IMR-90 (cell line): ENCODE data around the gene MAPKAP1. TPM values are rescaled to one million over a fixed set of nuclear protein-coding genes. Genes with fewer than 3 reads are reported as not detected.

ENCODE experiments used
- ATAC-seq: fragments of 200-7000 bp; cut with Tn5 transposase; 2 replicates; pipeline ENCODE4 v1.9.1; 2020; ENCODE audit warnings: low read depth, mild to moderate bottlenecking, moderate library complexity
- BruUV-seq: library from RNA; stranded (reverse); fragments of 400-500 nt; replicated peaks from 2 replicates; lab custom pipeline; 2021; lab: Mats Ljungman, UMichigan
- CTCF ChIA-PET: fragments of 300-600 bp; formaldehyde crosslinking; extraction: SDS; loops from one replicate; lab custom pipeline; 2021; ENCODE audit warnings: antibody characterized with exemption; lab: Yijun Ruan, JAX
- POLR2A ChIA-PET: fragments of 300-600 bp; sonication (Branson Sonifier 250); formaldehyde crosslinking; loops from one replicate; lab custom pipeline; 2022; ENCODE audit warnings: antibody characterized with exemption; ENCODE audit not compliant: unreplicated experiment; lab: Charles Lee
- DNase-seq: peaks from one replicate; pipeline ENCODE4 v3.0.0; 2013
- H2AFZ ChIP-seq: replicated peaks from 2 replicates; pipeline ENCODE3; 2013; ENCODE audit warnings: low read length, mild to moderate bottlenecking; ENCODE audit not compliant: poor library complexity
- H2AK5ac ChIP-seq: 2 replicates; pipeline ENCODE4 v1.6.1; 2013; ENCODE audit warnings: low read depth, low read length, inconsistent platforms
- H2AK9ac ChIP-seq: replicated peaks from 2 replicates; pipeline ENCODE3; 2013; ENCODE audit warnings: mild to moderate bottlenecking, low read depth, low read length, moderate library complexity; ENCODE audit not compliant: poor library complexity
- H2BK120ac ChIP-seq: 2 replicates; pipeline ENCODE4 v1.6.1; 2013; ENCODE audit warnings: low read depth, low read length, inconsistent platforms
- H2BK15ac ChIP-seq: 3 replicates; pipeline ENCODE4 v1.6.1; 2013; ENCODE audit warnings: low read depth, low read length, inconsistent platforms
- H2BK20ac ChIP-seq: 2 replicates; pipeline ENCODE4 v1.6.1; 2013; ENCODE audit warnings: low read depth, mild to moderate bottlenecking, inconsistent platforms, low read length, moderate library complexity
- H2BK5ac ChIP-seq: 2 replicates; pipeline ENCODE4 v1.6.1; 2013; ENCODE audit warnings: mild to moderate bottlenecking, low read depth, low read length, inconsistent platforms; ENCODE audit not compliant: poor library complexity, severe bottlenecking
- H3K14ac ChIP-seq: replicated peaks from 2 replicates; pipeline ENCODE4 v1.6.1; 2013; ENCODE audit warnings: low read depth, low read length, inconsistent platforms
- H3K18ac ChIP-seq: 2 replicates; pipeline ENCODE4 v1.6.1; 2013; ENCODE audit warnings: low read depth, low read length, control low read depth
- H3K23ac ChIP-seq: 2 replicates; pipeline ENCODE4 v1.6.1; 2013; ENCODE audit warnings: low read depth, low read length, inconsistent platforms
- H3K27ac ChIP-seq: 2 replicates; pipeline ENCODE4 v1.5.1; 2013; ENCODE audit warnings: mild to moderate bottlenecking, control low read depth, low read length; ENCODE audit not compliant: insufficient read depth
- H3K27me3 ChIP-seq: 2 replicates; pipeline ENCODE4 v1.6.1; 2013; ENCODE audit warnings: low read length; ENCODE audit not compliant: control insufficient read depth, insufficient read depth
- H3K36me3 ChIP-seq: 2 replicates; pipeline ENCODE4 v1.6.1; 2013; ENCODE audit warnings: low read length, mixed read lengths; ENCODE audit not compliant: control insufficient read depth, insufficient read depth
- H3K4ac ChIP-seq: 2 replicates; pipeline ENCODE4 v1.6.1; 2013; ENCODE audit warnings: low read depth, low read length, inconsistent platforms
- H3K4me1 ChIP-seq: 2 replicates; pipeline ENCODE4 v1.6.1; 2013; ENCODE audit warnings: low read length, mixed read lengths; ENCODE audit not compliant: control insufficient read depth, insufficient read depth
- H3K4me2 ChIP-seq: 2 replicates; pipeline ENCODE4 v1.6.1; 2013; ENCODE audit warnings: low read depth, mild to moderate bottlenecking, control low read depth, low read length, moderate library complexity
- H3K4me3 ChIP-seq: 2 replicates; pipeline ENCODE4 v1.5.1; 2013; ENCODE audit warnings: low read depth, mild to moderate bottlenecking, control low read depth, low read length, moderate library complexity; ENCODE audit not compliant: insufficient read depth
- H3K56ac ChIP-seq: 2 replicates; pipeline ENCODE4 v1.6.1; 2013; ENCODE audit warnings: low read length, inconsistent platforms; ENCODE audit not compliant: insufficient read depth; ENCODE audit errors: extremely low read depth
- H3K79me1 ChIP-seq, 2 experiments: 2 replicates each; pipeline ENCODE4 v1.6.1; 2013; ENCODE audit warnings: low read length in 2 of 2, inconsistent platforms in 1 of 2, low read depth in 1 of 2
- H3K9ac ChIP-seq: 2 replicates; pipeline ENCODE4 v1.6.1; 2013; ENCODE audit warnings: low read depth, low read length, control low read depth
- H3K9me1 ChIP-seq: 2 replicates; pipeline ENCODE4 v1.6.1; 2013; ENCODE audit warnings: low read length, inconsistent platforms; ENCODE audit not compliant: insufficient read depth
- H3K9me3 ChIP-seq: 2 replicates; pipeline ENCODE4 v1.6.1; 2013; ENCODE audit warnings: low read length; ENCODE audit not compliant: control insufficient read depth, insufficient read depth
- H4K20me1 ChIP-seq: 2 replicates; pipeline ENCODE4 v1.6.1; 2013; ENCODE audit warnings: low read length, inconsistent platforms; ENCODE audit not compliant: insufficient read depth
- H4K5ac ChIP-seq: 2 replicates; pipeline ENCODE4 v1.6.1; 2013; ENCODE audit warnings: mild to moderate bottlenecking, low read depth, low read length, control low read depth
- H4K8ac ChIP-seq, 2 experiments: 2 replicates each; pipeline ENCODE4 v1.6.1; 2013; ENCODE audit warnings: low read depth in 2 of 2, low read length in 2 of 2, control low read depth in 1 of 2, inconsistent platforms in 1 of 2
- H4K91ac ChIP-seq: 2 replicates; pipeline ENCODE4 v1.6.1; 2013; ENCODE audit warnings: low read depth, low read length, inconsistent platforms; ENCODE audit not compliant: insufficient read depth
- BHLHE40 ChIP-seq: fragments of 150-350 bp; IDR thresholded peaks from 2 replicates; pipeline ENCODE4 v1.6.1; 2016; ENCODE audit warnings: mild to moderate bottlenecking, low read depth, low read length
- CEBPB ChIP-seq: IDR thresholded peaks from 2 replicates; pipeline ENCODE4 v1.6.1; 2012; ENCODE audit warnings: low read depth, low read length, improper control_type of control experiment
- FOS ChIP-seq: fragments of 150-350 bp; IDR thresholded peaks from 2 replicates; pipeline ENCODE4 v1.6.1; 2016; ENCODE audit warnings: low read depth, low read length
- MAZ ChIP-seq: IDR thresholded peaks from 2 replicates; pipeline ENCODE4 v1.6.1; 2012; ENCODE audit warnings: low read depth, mild to moderate bottlenecking, low read length, improper control_type of control experiment, moderate library complexity, borderline replicate concordance
- NFE2L2 ChIP-seq: fragments of 150-350 bp; IDR thresholded peaks from 2 replicates; pipeline ENCODE4 v1.6.1; 2016; ENCODE audit warnings: low read depth, mild to moderate bottlenecking, low read length
- WGBS, 2 experiments: methylation state at CpG; one replicate each; pipeline versions ENCODE4 v1.1.5 to v1.1.7; 2013; ENCODE audit warnings: missing lambda C conversion rate in 2 of 2; ENCODE audit not compliant: insufficient read length in 1 of 2; ENCODE audit errors: extremely low coverage in 2 of 2; 5-methylcytosine and 5-hydroxymethylcytosine counted together
- dilution Hi-C: fragments of 300-500 bp; cut with HindIII; formaldehyde crosslinking; loops from one replicate; pipeline ENCODE4 v1.14.3; 2018; ENCODE audit warnings: low sequenced_read_pairs; ENCODE audit not compliant: unreplicated experiment
- in situ Hi-C: fragments of 300-500 bp; cut with MboI; formaldehyde crosslinking; loops from 3 replicates; pipeline ENCODE4 v1.14.3; 2019; ENCODE audit warnings: low sequenced_read_pairs, inconsistent platforms, mixed read lengths
- intact Hi-C: fragments of 100-400 bp; cut with micrococcal nuclease; formaldehyde crosslinking; loops from 2 replicates; pipeline ENCODE4 v1.10.0; 2022
- polyA plus RNA-seq, 3 experiments: library from polyadenylated mRNA; depleted of rRNA; stranded (reverse); fragments of >200 nt; gene quantifications; 2 replicates each; pipeline ENCODE4 v1.2.3, GENCODE V29; 2012; ENCODE audit warnings: low replicate concordance in 1 of 3
- total RNA-seq: library from RNA; depleted of rRNA; stranded (reverse); fragments of >200 nt; gene quantifications from 2 replicates; pipeline ENCODE4 v1.2.3, GENCODE V29; 2012
- TF ChIP-seq, protein P1 (sequence below): fragments of 150-350 bp; IDR thresholded peaks from 2 replicates; pipeline ENCODE4 v1.6.1; 2016; ENCODE audit warnings: low read depth, mild to moderate bottlenecking, low read length, moderate library complexity, borderline replicate concordance
- TF ChIP-seq, protein P2 (sequence below): fragments of 150-350 bp; IDR thresholded peaks from 2 replicates; pipeline ENCODE4 v1.6.1; 2017; ENCODE audit warnings: mild to moderate bottlenecking, antibody characterized with exemption, low read length, low read depth

MAPKAP1 gene
- total and polyA plus RNA-seq, 2 of the 4 experiments (the other 2 are of a cell fraction): 87.2 to 158 TPM

GRCh38 chr9:125391704-125392103 is 315.3 kb downstream of the MAPKAP1 start:
- Histone ChIP-seq H3K23ac (no peak overlapping the region), H2BK15ac (no peak overlapping the region), H4K5ac (no peak overlapping the region), H3K36me3 (no peaks in the 10 kb centered on the region), H3K56ac (no peak overlapping the region), H3K9me3 (0 out of 2 replicates have a peak, but pooled peaks cover 2% of the 10 kb centered on the region), H4K20me1 (no peaks in the 10 kb centered on the region), H2AK9ac (no peak overlapping the region), H3K4me3 (no peak overlapping the region), H2AK5ac (no peak overlapping the region), H2BK20ac (no peak overlapping the region), H3K4me1 (no peaks in the 10 kb centered on the region), H3K27me3 (no peaks in the 10 kb centered on the region; the same call in 1 of the 2 replicates), H2BK120ac (no peak overlapping the region), H4K91ac (no peak overlapping the region), H4K8ac (no peak overlapping the region), H3K79me1 (no peaks in the 10 kb centered on the region), H3K9ac (no peak overlapping the region), H3K14ac (no peak overlapping the region), H3K9me1 (no peaks in the 10 kb centered on the region), H3K18ac (no peak overlapping the region), H3K4me2 (no peak overlapping the region), H3K4ac (no peak overlapping the region), H2BK5ac (no peak overlapping the region), H2AFZ (peak overlapping the region; percentile 81), H3K27ac (no peak overlapping the region)
- no TSS peak for BruUV-seq
- in situ Hi-C loops: no loop called here
- dilution Hi-C loops: no loop called here
- peak; percentile 61 for DNase-seq
- ChIA-PET CTCF (no interaction called here), POLR2A (no interaction called here)
- ATAC-seq: peak; percentile 40; the same call in 1 of the 2 replicates
- TF ChIP-seq BHLHE40 (no peak), MAZ (no peak), FOS (no peak), NFE2L2 (no peak), CEBPB (no peak)
- TF ChIP-seq, protein P1, sequence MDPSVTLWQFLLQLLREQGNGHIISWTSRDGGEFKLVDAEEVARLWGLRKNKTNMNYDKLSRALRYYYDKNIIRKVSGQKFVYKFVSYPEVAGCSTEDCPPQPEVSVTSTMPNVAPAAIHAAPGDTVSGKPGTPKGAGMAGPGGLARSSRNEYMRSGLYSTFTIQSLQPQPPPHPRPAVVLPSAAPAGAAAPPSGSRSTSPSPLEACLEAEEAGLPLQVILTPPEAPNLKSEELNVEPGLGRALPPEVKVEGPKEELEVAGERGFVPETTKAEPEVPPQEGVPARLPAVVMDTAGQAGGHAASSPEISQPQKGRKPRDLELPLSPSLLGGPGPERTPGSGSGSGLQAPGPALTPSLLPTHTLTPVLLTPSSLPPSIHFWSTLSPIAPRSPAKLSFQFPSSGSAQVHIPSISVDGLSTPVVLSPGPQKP: no peak
- TF ChIP-seq, protein P2, sequence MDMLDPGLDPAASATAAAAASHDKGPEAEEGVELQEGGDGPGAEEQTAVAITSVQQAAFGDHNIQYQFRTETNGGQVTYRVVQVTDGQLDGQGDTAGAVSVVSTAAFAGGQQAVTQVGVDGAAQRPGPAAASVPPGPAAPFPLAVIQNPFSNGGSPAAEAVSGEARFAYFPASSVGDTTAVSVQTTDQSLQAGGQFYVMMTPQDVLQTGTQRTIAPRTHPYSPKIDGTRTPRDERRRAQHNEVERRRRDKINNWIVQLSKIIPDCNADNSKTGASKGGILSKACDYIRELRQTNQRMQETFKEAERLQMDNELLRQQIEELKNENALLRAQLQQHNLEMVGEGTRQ: no peak
- no CpG with 5 or more reads among the region's 6 CpGs for WGBS, 2 experiments
- intact Hi-C loops: no loop called here
